SH-SY5Y (cell line): ENCODE results near the gene UBXN4.

ENCODE experiments used
- GATA2 ChIP-seq: IDR thresholded peaks from 2 replicates; pipeline ENCODE4 v1.6.1; 2011; ENCODE audit warnings: mild to moderate bottlenecking, low read depth, low read length
- GATA3 ChIP-seq: IDR thresholded peaks from 2 replicates; pipeline ENCODE4 v1.6.1; 2011; ENCODE audit warnings: low read depth, mild to moderate bottlenecking, low read length, moderate library complexity

DNA sequence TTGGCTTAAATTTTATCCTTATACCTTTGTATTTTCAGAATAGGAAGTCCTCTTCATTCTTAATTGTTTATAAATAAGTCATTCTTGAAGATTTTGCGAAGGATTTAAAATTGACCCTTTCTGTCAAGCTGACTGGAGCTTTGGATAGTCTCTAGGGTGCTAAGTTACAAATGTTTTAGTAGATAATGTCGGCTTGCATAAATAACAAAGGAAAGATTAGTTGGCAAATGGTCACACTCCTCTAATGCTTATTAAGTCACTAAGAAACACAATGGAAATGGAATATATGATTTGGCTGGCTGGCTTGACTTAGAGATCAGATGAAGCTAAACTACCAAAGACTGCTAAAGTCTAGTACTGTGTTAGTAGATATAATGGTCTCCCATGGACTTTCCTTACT lies 40.6 kb downstream of the UBXN4 start:
- TF ChIP-seq GATA2 = no peak
- TF ChIP-seq GATA3 = no peak
